Activated T-helper 2 cell treated with anti-CD3 and anti-CD28 coated beads, Interferon-gamma antibody, Interleukin-2, Interleukin-4, amounts not matched to agents 10 μg/mL and 5 μg/mL and 100 μg/mL, durations not matched to agents 14 hours and 24 hours and 36 hours (primary cell): ENCODE measurements around the gene CMIP. TPM values are rescaled to one million over a fixed set of nuclear protein-coding genes. Genes with fewer than 3 reads are reported as not detected.
A peak's percentile ranks its signal among the peaks of the same experiment; 100 is the strongest.
"Not testable (repeated sequence)": the region's sequence is repeated elsewhere in the genome, so short reads cannot be mapped to it uniquely, and the experiment has no call there.

ENCODE experiments used
- DNase-seq: peaks from one replicate; pipeline ENCODE4 v3.0.0; 2021; ENCODE audit warnings: low spot score
- H3K27ac Mint-ChIP-seq: one replicate; pipeline ENCODE4 v1.8.0; 2021; ENCODE audit warnings: mixed read lengths
- H3K27me3 Mint-ChIP-seq: one replicate; pipeline ENCODE4 v1.8.0; 2021; ENCODE audit warnings: low read depth, mixed read lengths
- H3K36me3 Mint-ChIP-seq: one replicate; pipeline ENCODE4 v1.8.0; 2021; ENCODE audit warnings: low read depth, mixed read lengths
- H3K4me1 Mint-ChIP-seq: one replicate; pipeline ENCODE4 v1.8.0; 2021; ENCODE audit warnings: low read depth, mixed read lengths
- H3K4me3 Mint-ChIP-seq: one replicate; pipeline ENCODE4 v1.8.0; 2021; ENCODE audit warnings: low read depth, mild to moderate bottlenecking, moderate library complexity, mixed read lengths
- H3K9me3 Mint-ChIP-seq: one replicate; pipeline ENCODE4 v1.8.0; 2021; ENCODE audit warnings: mixed read lengths
- intact Hi-C: fragments of 100-400 bp; cut with micrococcal nuclease; formaldehyde crosslinking; loops from one replicate; pipeline ENCODE4 v1.15.1; 2023
- total RNA-seq: library from RNA; stranded (reverse); gene quantifications from 2 replicates; pipeline ENCODE4 v1.2.3, GENCODE V29; 2022

CMIP gene
- total RNA-seq, 1 donor from 2014 or later, result 68.0 TPM

- Mint-ChIP-seq H3K9me3 (no peaks in the 10 kb centered on the region), H3K4me3 (no peak overlapping the region), H3K4me1 (peaks cover 11% of the 10 kb centered on the region), H3K36me3 (no peaks in the 10 kb centered on the region), H3K27ac (no peak overlapping the region), H3K27me3 (peaks cover 4% of the 10 kb centered on the region)
- DNase-seq, result no peak
- intact Hi-C loops, result loop anchor here (5.0 kb wide), 4 partner anchors 117 to 702 kb away; partner anchors contain the start of genes ATMIN and GAN
Observed at GRCh38 chr16:81739503-81739902, 294.9 kb downstream of the CMIP start.

GRCh38 chr16:81740169-81740568, 295.6 kb downstream of the CMIP start:
- H3K4me1 Mint-ChIP-seq, result peaks cover 11% of the 10 kb centered on the region
- H3K9me3 Mint-ChIP-seq, result no peaks in the 10 kb centered on the region
- H3K36me3 Mint-ChIP-seq, result no peaks in the 10 kb centered on the region
- intact Hi-C loops, result no loop called here
- H3K27me3 Mint-ChIP-seq, result peaks cover 4% of the 10 kb centered on the region
- no peak overlapping the region for H3K4me3 Mint-ChIP-seq
- DNase-seq, result no peak
- no peak overlapping the region for H3K27ac Mint-ChIP-seq

GRCh38 chr16:81741430-81741770, 296.8 kb downstream of the CMIP start:
- H3K4me1 Mint-ChIP-seq, result peaks cover 16% of the 10 kb centered on the region
- H3K9me3 Mint-ChIP-seq, H3K4me3 Mint-ChIP-seq, H3K27ac Mint-ChIP-seq, H3K27me3 Mint-ChIP-seq, DNase-seq, H3K36me3 Mint-ChIP-seq, intact Hi-C loops: not testable (repeated sequence)

- no peak overlapping the region for H3K27ac Mint-ChIP-seq
Observed at GRCh38 chr16:81744385-81744784, 299.8 kb downstream of the CMIP start.

GRCh38 chr16:81744911-81745310, 300.3 kb downstream of the CMIP start:
- Mint-ChIP-seq H3K4me1 (peaks cover 19% of the 10 kb centered on the region), H3K36me3 (no peaks in the 10 kb centered on the region), H3K27ac (no peak overlapping the region), H3K27me3 (peaks cover 4% of the 10 kb centered on the region), H3K4me3 (no peak overlapping the region), H3K9me3 (no peaks in the 10 kb centered on the region)
- DNase-seq, result no peak
- intact Hi-C loops, result no loop called here

More at GRCh38 chr16:81744385-81744784, 299.8 kb downstream of the CMIP start:
- peaks cover 19% of the 10 kb centered on the region for H3K4me1 Mint-ChIP-seq
- H3K27me3 Mint-ChIP-seq, result no peaks in the 10 kb centered on the region
- intact Hi-C loops, result no loop called here
- no peaks in the 10 kb centered on the region for H3K9me3 Mint-ChIP-seq
- DNase-seq, result no peak
- H3K4me3 Mint-ChIP-seq, result no peak overlapping the region
- no peaks in the 10 kb centered on the region for H3K36me3 Mint-ChIP-seq

GRCh38 chr16:81745704-81746558, 301.3 kb downstream of the CMIP start:
- intact Hi-C loops, result no loop called here
- H3K4me1 Mint-ChIP-seq, result peaks cover 16% of the 10 kb centered on the region

GRCh38 chr16:81746566-81746965, 302.0 kb downstream of the CMIP start:
- Mint-ChIP-seq H3K9me3 (no peaks in the 10 kb centered on the region), H3K4me3 (peak overlapping the region; percentile 73), H3K4me1 (peaks cover 14% of the 10 kb centered on the region), H3K27ac (no peak overlapping the region), H3K27me3 (peaks cover 6% of the 10 kb centered on the region), H3K36me3 (no peaks in the 10 kb centered on the region)
- intact Hi-C loops, result no loop called here
- no peak for DNase-seq

More at GRCh38 chr16:81745704-81746558, 301.3 kb downstream of the CMIP start:
- H3K9me3 Mint-ChIP-seq, result no peaks in the 10 kb centered on the region
- H3K4me3 Mint-ChIP-seq, result peak overlapping the region; percentile 73
- no peaks in the 10 kb centered on the region for H3K36me3 Mint-ChIP-seq
- peak overlapping the region; percentile 63 for H3K27ac Mint-ChIP-seq
- DNase-seq, result peak; percentile 59
- H3K27me3 Mint-ChIP-seq, result peaks cover 6% of the 10 kb centered on the region

- Mint-ChIP-seq H3K4me3 (no peak overlapping the region), H3K4me1 (peaks cover 14% of the 10 kb centered on the region), H3K36me3 (no peaks in the 10 kb centered on the region), H3K27me3 (peaks cover 6% of the 10 kb centered on the region), H3K27ac (no peak overlapping the region), H3K9me3 (no peaks in the 10 kb centered on the region)
- intact Hi-C loops, result no loop called here
- no peak for DNase-seq
Observed at GRCh38 chr16:81748476-81749198, 304.0 kb downstream of the CMIP start.

- no peak for DNase-seq
- Mint-ChIP-seq H3K27me3 (peaks cover 6% of the 10 kb centered on the region), H3K4me1 (peaks cover 22% of the 10 kb centered on the region), H3K9me3 (no peaks in the 10 kb centered on the region), H3K27ac (no peak overlapping the region), H3K36me3 (no peaks in the 10 kb centered on the region), H3K4me3 (no peak overlapping the region)
- intact Hi-C loops, result no loop called here
Observed at GRCh38 chr16:81752225-81752875, 307.7 kb downstream of the CMIP start.

GRCh38 chr16:81752876-81753227, 308.2 kb downstream of the CMIP start:
- no peak overlapping the region for H3K27ac Mint-ChIP-seq
- no peaks in the 10 kb centered on the region for H3K36me3 Mint-ChIP-seq
- peaks cover 26% of the 10 kb centered on the region for H3K4me1 Mint-ChIP-seq
- H3K9me3 Mint-ChIP-seq, result no peaks in the 10 kb centered on the region
- H3K27me3 Mint-ChIP-seq, result peaks cover 6% of the 10 kb centered on the region
- H3K4me3 Mint-ChIP-seq, result no peak overlapping the region
- intact Hi-C loops, result no loop called here
- DNase-seq, result no peak

- peaks cover 22% of the 10 kb centered on the region for H3K4me1 Mint-ChIP-seq
- H3K36me3 Mint-ChIP-seq, result no peaks in the 10 kb centered on the region
- no peaks in the 10 kb centered on the region for H3K9me3 Mint-ChIP-seq
- no peak overlapping the region for H3K4me3 Mint-ChIP-seq
- intact Hi-C loops, result no loop called here
- H3K27ac Mint-ChIP-seq, result no peak overlapping the region
- peaks cover 2% of the 10 kb centered on the region for H3K27me3 Mint-ChIP-seq
- DNase-seq, result no peak
Observed at GRCh38 chr16:81754858-81755257, 310.2 kb downstream of the CMIP start.

- intact Hi-C loops, result no loop called here
- H3K9me3 Mint-ChIP-seq, result no peaks in the 10 kb centered on the region
- DNase-seq, result no peak
- no peaks in the 10 kb centered on the region for H3K27me3 Mint-ChIP-seq
- no peaks in the 10 kb centered on the region for H3K36me3 Mint-ChIP-seq
- H3K4me1 Mint-ChIP-seq, result peaks cover 22% of the 10 kb centered on the region
- no peak overlapping the region for H3K4me3 Mint-ChIP-seq
- no peak overlapping the region for H3K27ac Mint-ChIP-seq
Observed at GRCh38 chr16:81755915-81756614, 311.5 kb downstream of the CMIP start.
